ENCODE measurements around the gene KCNJ15.

Gene KCNJ15

GRCh38 chr21:38326429-38326828 lies 69.6 kb downstream of the KCNJ15 start:
- TF ChIP-seq ZNF274 (IDR thresholded peaks at IDR 0.05; ENCODE audit: low read depth, low read length) = no peak
- no peak overlapping the region for H3K4me3 ChIP-seq (ENCODE audit: low read length)

DNA sequence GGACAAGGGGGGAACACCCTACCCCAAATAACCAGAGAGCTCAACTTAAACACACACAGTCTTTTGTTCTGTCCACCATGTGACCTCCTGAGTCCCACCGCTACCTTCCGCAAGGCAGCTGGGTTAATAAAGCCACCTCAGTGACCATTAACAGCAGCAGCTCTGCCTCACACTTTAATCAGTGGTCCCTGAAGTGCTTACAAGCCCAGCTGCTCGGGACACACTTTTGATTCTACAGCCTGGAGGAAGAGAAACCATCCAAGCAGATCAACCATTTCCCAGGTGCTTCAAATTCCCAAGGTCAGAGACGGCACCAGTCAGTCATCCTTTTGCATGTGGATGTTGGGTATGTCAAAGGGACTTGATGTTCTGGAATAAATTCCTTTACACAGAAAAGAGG lies 70.1 kb downstream of the KCNJ15 start:
- no peak overlapping the region for H3K4me3 ChIP-seq (ENCODE audit: low read length)
- TF ChIP-seq ZNF274 (IDR thresholded peaks at IDR 0.05; ENCODE audit: low read depth, low read length) = no peak

GRCh38 chr21:38327984-38328383 lies 71.2 kb downstream of the KCNJ15 start:
- no peak for TF ChIP-seq ZNF274 (IDR thresholded peaks at IDR 0.05; ENCODE audit: low read depth, low read length)
- no peak overlapping the region for H3K4me3 ChIP-seq (ENCODE audit: low read length)

DNA sequence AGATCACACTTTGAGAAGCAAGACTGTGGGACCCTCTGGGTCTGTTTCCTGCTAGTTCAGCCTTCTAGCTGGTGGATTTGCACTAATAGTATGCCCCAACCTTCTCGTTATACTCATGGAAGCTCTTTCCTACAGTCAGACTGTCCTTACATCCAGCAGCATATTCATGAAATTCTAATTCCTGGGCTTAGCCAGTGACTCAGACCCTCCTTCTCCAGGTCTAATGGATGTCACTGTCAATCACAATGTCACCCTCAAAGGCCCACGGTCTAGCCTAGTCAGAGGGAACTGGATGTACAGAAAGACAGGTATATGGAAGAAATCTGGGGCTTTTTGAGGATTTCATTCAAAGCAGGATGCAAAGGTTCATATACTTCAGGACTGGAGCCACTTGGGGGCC lies 72.4 kb downstream of the KCNJ15 start:
- H3K4me3 ChIP-seq (ENCODE audit: low read length) = no peak overlapping the region
- TF ChIP-seq ZNF274 (IDR thresholded peaks at IDR 0.05; ENCODE audit: low read depth, low read length) = no peak

GRCh38 chr21:38330666-38331065 lies 73.9 kb downstream of the KCNJ15 start:
- H3K4me3 ChIP-seq (ENCODE audit: low read length) = no peak overlapping the region

GRCh38 chr21:38333301-38334272 lies 76.8 kb downstream of the KCNJ15 start:
- H3K4me3 ChIP-seq (ENCODE audit: low read length) = no peak overlapping the region
- TF ChIP-seq ZNF274 (IDR thresholded peaks at IDR 0.05; ENCODE audit: low read depth, low read length) = no peak

More at GRCh38 chr21:38330666-38331065, 73.9 kb downstream of the KCNJ15 start:
- no peak for TF ChIP-seq ZNF274 (IDR thresholded peaks at IDR 0.05; ENCODE audit: low read depth, low read length)

GRCh38 chr21:38334866-38335265 lies 78.1 kb downstream of the KCNJ15 start:
- no peak for TF ChIP-seq ZNF274 (IDR thresholded peaks at IDR 0.05; ENCODE audit: low read depth, low read length)
- no peak overlapping the region for H3K4me3 ChIP-seq (ENCODE audit: low read length)

DNA sequence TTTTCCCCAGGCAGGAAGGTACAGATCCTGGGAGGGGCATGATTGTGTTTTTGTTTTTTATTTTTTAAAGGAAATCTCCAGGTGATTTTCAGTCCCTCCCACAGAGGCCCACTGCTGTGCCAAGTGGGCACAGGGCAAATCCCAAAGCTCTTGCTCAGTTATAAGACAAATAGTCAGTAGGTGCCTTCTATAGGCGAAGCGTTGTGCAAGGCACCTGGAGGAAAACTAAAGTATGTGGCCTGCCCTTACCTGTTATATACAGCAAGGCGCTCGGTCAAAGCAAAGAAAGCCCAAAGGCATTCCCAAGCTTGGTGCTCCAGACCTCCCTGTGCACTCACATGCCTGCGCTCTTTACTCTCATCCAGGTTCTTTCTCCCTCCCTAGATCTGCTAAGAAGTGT lies 81.0 kb downstream of the KCNJ15 start:
- no peak for TF ChIP-seq ZNF274 (IDR thresholded peaks at IDR 0.05; ENCODE audit: low read depth, low read length)
- no peak overlapping the region for H3K4me3 ChIP-seq (ENCODE audit: low read length)

- TF ChIP-seq ZNF274 (IDR thresholded peaks at IDR 0.05; ENCODE audit: low read depth, low read length) = no peak
Observed at GRCh38 chr21:38340131-38340530, 83.3 kb downstream of the KCNJ15 start.

DNA sequence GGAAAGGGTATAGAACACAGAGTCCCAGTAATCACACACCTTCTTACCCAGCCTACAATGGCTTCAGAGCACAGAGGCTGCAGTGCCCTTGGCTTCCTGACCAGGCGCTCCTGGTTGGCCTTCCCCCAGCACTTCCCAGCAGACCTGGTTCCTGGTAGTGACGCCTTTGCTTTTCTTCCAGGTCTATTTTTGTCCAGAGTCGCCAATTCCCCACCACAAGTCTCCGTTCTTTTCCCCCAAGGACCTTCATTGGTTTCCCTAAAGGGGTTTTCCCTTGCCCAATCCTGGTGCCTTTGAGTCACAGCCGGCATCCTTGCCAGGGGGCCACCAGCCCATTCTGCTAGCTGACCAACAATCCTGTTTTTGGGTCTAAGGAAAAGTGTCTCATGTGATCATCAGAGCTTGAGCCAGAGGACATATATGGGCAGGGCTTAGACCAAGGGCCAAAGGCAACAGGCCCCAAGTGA lies 84.8 kb downstream of the KCNJ15 start:
- TF ChIP-seq ZNF274 (IDR thresholded peaks at IDR 0.05; ENCODE audit: low read depth, low read length) = no peak
- H3K4me3 ChIP-seq (ENCODE audit: low read length) = no peak overlapping the region

More at GRCh38 chr21:38340131-38340530, 83.3 kb downstream of the KCNJ15 start:
- no peak overlapping the region for H3K4me3 ChIP-seq (ENCODE audit: low read length)

DNA sequence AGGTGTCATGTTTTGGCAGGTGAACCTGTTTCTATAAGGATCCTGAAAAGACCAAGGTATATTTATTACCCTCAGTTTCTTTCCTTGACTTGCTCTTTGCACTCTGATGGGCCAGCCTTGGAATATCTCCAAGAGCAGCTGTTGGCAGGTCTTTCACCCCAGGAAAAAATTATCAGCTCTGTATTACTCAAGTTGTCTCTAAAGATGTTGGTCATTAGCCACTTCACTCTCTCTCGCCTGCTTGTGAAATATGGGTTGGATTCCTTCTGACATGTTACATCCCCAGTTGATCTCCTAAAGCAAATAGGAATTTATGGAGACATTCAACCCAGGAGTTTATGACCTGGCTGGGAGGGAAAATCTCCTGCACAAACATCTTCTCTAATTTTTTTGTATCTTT lies 85.9 kb downstream of the KCNJ15 start:
- TF ChIP-seq ZNF274 (IDR thresholded peaks at IDR 0.05; ENCODE audit: low read depth, low read length) = no peak
- H3K4me3 ChIP-seq (ENCODE audit: low read length) = no peak overlapping the region

- TF ChIP-seq ZNF274 (IDR thresholded peaks at IDR 0.05; ENCODE audit: low read depth, low read length) = no peak
- H3K4me3 ChIP-seq (ENCODE audit: low read length) = no peak overlapping the region
Observed at GRCh38 chr21:38343691-38344090, 86.9 kb downstream of the KCNJ15 start.

DNA sequence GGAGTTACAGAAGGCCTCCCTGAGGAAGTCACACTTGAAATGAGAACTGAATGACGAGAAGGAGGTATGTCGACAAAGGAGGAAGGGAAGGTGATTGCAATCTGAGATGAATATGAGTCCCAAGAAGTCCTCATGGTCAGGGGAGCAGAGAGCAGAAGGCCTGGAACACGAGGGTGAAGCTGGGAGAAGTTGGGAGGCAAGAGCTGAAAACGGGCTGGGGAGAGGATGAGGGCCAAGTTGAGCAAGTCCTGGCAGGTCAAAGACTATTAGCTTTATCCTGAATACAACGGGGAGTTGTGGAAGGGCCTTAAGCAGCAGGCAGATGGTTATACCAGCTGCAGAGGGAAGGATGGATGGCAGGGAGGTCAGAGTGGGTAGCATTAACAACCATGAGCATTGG lies 89.5 kb downstream of the KCNJ15 start:
- no peak overlapping the region for H3K4me3 ChIP-seq (ENCODE audit: low read length)
- no peak for TF ChIP-seq ZNF274 (IDR thresholded peaks at IDR 0.05; ENCODE audit: low read depth, low read length)

DNA sequence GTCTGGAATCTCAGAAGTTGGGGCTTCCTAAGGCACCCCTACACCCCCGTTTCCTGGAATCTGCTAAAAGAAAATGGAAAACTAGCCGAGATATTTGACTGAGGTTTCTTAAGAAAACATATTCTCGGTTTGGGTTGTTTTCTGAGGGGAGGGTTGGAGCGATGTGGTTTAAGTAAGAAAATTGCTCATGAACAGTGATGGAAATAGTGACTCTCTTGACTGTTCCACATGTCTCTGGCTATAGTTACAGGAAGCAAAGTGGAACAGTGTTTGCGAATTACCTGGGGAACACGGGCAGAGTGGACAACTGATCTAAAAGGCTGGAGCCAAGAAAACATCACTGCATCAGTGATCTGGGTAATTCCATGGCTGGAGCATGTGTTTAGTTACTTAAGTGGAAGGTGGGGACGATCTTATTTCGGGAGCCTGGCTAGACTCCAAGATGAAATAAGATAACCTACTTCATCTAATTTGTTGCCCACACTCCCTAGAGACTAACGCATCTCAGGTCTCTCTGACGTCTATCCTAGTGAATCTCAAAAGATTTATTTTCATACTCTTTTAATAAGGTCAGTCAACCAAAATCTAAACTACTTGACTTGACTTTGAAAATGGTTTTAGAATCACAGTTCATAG lies 92.4 kb downstream of the KCNJ15 start:
- TF ChIP-seq ZNF274 (IDR thresholded peaks at IDR 0.05; ENCODE audit: low read depth, low read length) = no peak
- no peak overlapping the region for H3K4me3 ChIP-seq (ENCODE audit: low read length)

DNA sequence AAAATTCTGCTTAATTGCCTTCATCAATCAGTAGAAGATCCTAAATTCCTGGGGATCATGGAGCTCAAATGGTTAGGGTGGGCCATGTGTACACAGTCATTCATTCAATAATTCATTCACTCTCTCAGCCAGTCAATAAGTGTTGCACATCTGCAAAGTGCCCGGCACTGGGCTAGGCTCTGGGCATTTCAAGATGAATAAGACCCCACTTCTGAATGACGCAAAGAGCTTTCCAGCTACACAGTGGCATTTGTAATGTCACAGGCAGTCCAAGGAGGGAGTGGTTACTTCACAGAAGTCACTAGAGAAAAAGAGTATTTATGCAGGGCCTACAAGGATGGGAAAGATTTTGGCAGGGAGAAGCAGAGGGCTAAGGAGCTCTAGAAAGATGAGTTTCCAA lies 93.2 kb downstream of the KCNJ15 start:
- TF ChIP-seq ZNF274 (IDR thresholded peaks at IDR 0.05; ENCODE audit: low read depth, low read length) = no peak
- H3K4me3 ChIP-seq (ENCODE audit: low read length) = no peak overlapping the region

Measured in GM08714 (cell line).